Measurements from ENCODE around the gene LRRIQ1. TPM values are rescaled to one million over a fixed set of nuclear protein-coding genes. Genes with fewer than 3 reads are reported as not detected.
A peak's percentile ranks its signal among the peaks of the same experiment; 100 is the strongest.

The LRRIQ1 gene
- total and polyA plus RNA-seq, 10 donors, result 0.02 to 1.0 (median 0.20) TPM; not detected in 1

GRCh38 chr12:85029456-85029855, 6.7 kb upstream of the LRRIQ1 start:
- Histone ChIP-seq H3K4me3 (no peak overlapping the region), H3K27ac (no peak overlapping the region), H3K9me3 (no peaks in the 10 kb centered on the region), H3K27me3 (replicated peaks in 1 of 7) (no peaks in the 10 kb centered on the region), H3K4me1 (no peaks in the 10 kb centered on the region), H3K36me3 (no peaks in the 10 kb centered on the region)
- intact Hi-C loops (cut with DNase I; ENCODE audit: low total_unique reads), result no loop called here
- DNase-seq, result no peak
- no peak for TF ChIP-seq POLR2AphosphoS5 (IDR thresholded peaks at IDR 0.05)
- TF ChIP-seq, protein P1, sequence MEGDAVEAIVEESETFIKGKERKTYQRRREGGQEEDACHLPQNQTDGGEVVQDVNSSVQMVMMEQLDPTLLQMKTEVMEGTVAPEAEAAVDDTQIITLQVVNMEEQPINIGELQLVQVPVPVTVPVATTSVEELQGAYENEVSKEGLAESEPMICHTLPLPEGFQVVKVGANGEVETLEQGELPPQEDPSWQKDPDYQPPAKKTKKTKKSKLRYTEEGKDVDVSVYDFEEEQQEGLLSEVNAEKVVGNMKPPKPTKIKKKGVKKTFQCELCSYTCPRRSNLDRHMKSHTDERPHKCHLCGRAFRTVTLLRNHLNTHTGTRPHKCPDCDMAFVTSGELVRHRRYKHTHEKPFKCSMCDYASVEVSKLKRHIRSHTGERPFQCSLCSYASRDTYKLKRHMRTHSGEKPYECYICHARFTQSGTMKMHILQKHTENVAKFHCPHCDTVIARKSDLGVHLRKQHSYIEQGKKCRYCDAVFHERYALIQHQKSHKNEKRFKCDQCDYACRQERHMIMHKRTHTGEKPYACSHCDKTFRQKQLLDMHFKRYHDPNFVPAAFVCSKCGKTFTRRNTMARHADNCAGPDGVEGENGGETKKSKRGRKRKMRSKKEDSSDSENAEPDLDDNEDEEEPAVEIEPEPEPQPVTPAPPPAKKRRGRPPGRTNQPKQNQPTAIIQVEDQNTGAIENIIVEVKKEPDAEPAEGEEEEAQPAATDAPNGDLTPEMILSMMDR (IDR thresholded peaks at IDR 0.05 in 8 of 11, conservative IDR thresholded peaks at IDR 0.05 in 3 of 11), result peak in 6 of 11 experiments; percentile 25 to 50 (median 37)

- Histone ChIP-seq H3K9me3 (no peaks in the 10 kb centered on the region), H3K36me3 (no peaks in the 10 kb centered on the region), H3K4me1 (peaks cover 0 to 12% (median 0%) of the 10 kb centered on the region in 6 donors), H3K4me3 (peak overlapping the region in 7 of 8 donors; percentile 30 to 71 (median 41)), H3K27me3 (replicated peaks in 1 of 7) (peaks cover 0 to 26% (median 0%) of the 10 kb centered on the region in 7 donors), H3K27ac (no peak overlapping the region)
- TF ChIP-seq POLR2A (IDR thresholded peaks at IDR 0.05), result no peak
- TF ChIP-seq, protein P1 (IDR thresholded peaks at IDR 0.05 in 8 of 11, conservative IDR thresholded peaks at IDR 0.05 in 3 of 11), result no peak
- no peak for TF ChIP-seq POLR2AphosphoS5 (IDR thresholded peaks at IDR 0.05)
- intact Hi-C loops (cut with DNase I; ENCODE audit: low total_unique reads), result no loop called here
- no peak for DNase-seq
- WGBS, 5 donors, result 7 to 16% (median 13%) methylated on average over 3 of the region's 3 CpGs
These were observed 582 bp downstream of the LRRIQ1 start for GRCh38 chr12:85036733-85037132.

GRCh38 chr12:85041395-85041794, 5.2 kb downstream of the LRRIQ1 start:
- Histone ChIP-seq H3K4me3 (no peak overlapping the region), H3K9me3 (no peaks in the 10 kb centered on the region), H3K27me3 (replicated peaks in 1 of 7) (peaks cover 0 to 11% (median 0%) of the 10 kb centered on the region in 7 donors), H3K27ac (no peak overlapping the region), H3K36me3 (no peaks in the 10 kb centered on the region), H3K4me1 (peaks cover 0 to 5% (median 0%) of the 10 kb centered on the region in 6 donors)
- TF ChIP-seq POLR2A (IDR thresholded peaks at IDR 0.05) (no peak), POLR2AphosphoS5 (IDR thresholded peaks at IDR 0.05) (no peak)
- TF ChIP-seq, protein P1 (IDR thresholded peaks at IDR 0.05 in 8 of 11, conservative IDR thresholded peaks at IDR 0.05 in 3 of 11), result no peak
- DNase-seq, result no peak
- intact Hi-C loops (cut with DNase I; ENCODE audit: low total_unique reads), result no loop called here
- WGBS, 5 donors, result 32 to 44% (median 43%) methylated on average over 1 of the region's 1 CpG

GRCh38 chr12:85043829-85044228, 7.7 kb downstream of the LRRIQ1 start:
- no peaks in the 10 kb centered on the region for H3K36me3 ChIP-seq
- DNase-seq, result no peak
- intact Hi-C loops (cut with DNase I; ENCODE audit: low total_unique reads), result no loop called here
- H3K4me1 ChIP-seq, result no peaks in the 10 kb centered on the region
- no peak overlapping the region for H3K27ac ChIP-seq
- no peaks in the 10 kb centered on the region for H3K27me3 ChIP-seq (replicated peaks in 1 of 7)
- H3K9me3 ChIP-seq, result no peaks in the 10 kb centered on the region
- TF ChIP-seq, protein P1 (IDR thresholded peaks at IDR 0.05 in 8 of 11, conservative IDR thresholded peaks at IDR 0.05 in 3 of 11), result no peak
- no peak for TF ChIP-seq POLR2A (IDR thresholded peaks at IDR 0.05)
- no peak for TF ChIP-seq POLR2AphosphoS5 (IDR thresholded peaks at IDR 0.05)
- no peak overlapping the region for H3K4me3 ChIP-seq
